Neural cell (in vitro differentiated cells): ENCODE results near the gene LRRC42. TPM values are rescaled to one million over a fixed set of nuclear protein-coding genes. Genes with fewer than 3 reads are reported as not detected.

Experiments
- H2AFZ ChIP-seq: fragments of 200-600, 300-800 bp; sonication (generic), shearing (Covaris generic); 2 replicates; pipeline ENCODE4 v1.6.0; 2014; ENCODE audit warnings: low read depth, mild to moderate bottlenecking, antibody characterized with exemption, low read length, moderate library complexity
- H3F3A ChIP-seq: fragments of 200-600 bp; shearing (Covaris generic); 2 replicates; pipeline ENCODE4 v1.6.1; 2016; ENCODE audit warnings: mild to moderate bottlenecking, moderate library complexity, mixed read lengths, antibody characterized with exemption, low read length; ENCODE audit not compliant: insufficient read depth, poor library complexity, severe bottlenecking
- H3K27ac ChIP-seq: fragments of 200-600, 300-800 bp; sonication (generic), shearing (Covaris generic); 2 replicates; pipeline ENCODE4 v1.5.1; 2014; ENCODE audit warnings: mild to moderate bottlenecking, low read length, moderate library complexity
- H3K27me3 ChIP-seq: fragments of 300-800, 200-600 bp; sonication (generic), shearing (Covaris generic); 2 replicates; pipeline ENCODE4 v1.6.0; 2014; ENCODE audit warnings: mild to moderate bottlenecking, low read depth, low read length, moderate library complexity; ENCODE audit not compliant: insufficient read depth
- H3K36me3 ChIP-seq: fragments of 300-800, 200-600 bp; sonication (generic), shearing (Covaris generic); 2 replicates; pipeline ENCODE4 v1.5.1; 2014; ENCODE audit warnings: mild to moderate bottlenecking, antibody characterized with exemption, low read length, moderate library complexity; ENCODE audit not compliant: insufficient read depth
- H3K4me2 ChIP-seq: fragments of 300-800, 200-600 bp; sonication (generic), shearing (Covaris generic); 2 replicates; pipeline ENCODE4 v1.6.0; 2014; ENCODE audit warnings: mild to moderate bottlenecking, low read length
- H3K4me3 ChIP-seq: fragments of 300-800, 200-600 bp; sonication (generic), shearing (Covaris generic); 2 replicates; pipeline ENCODE4 v1.5.1; 2014; ENCODE audit warnings: mild to moderate bottlenecking, low read length, moderate library complexity
- H3K79me2 ChIP-seq: fragments of 200-600 bp; shearing (Covaris generic); replicated peaks from 2 replicates; pipeline ENCODE4 v1.6.0; 2014; ENCODE audit warnings: mild to moderate bottlenecking, low read length, moderate library complexity; ENCODE audit not compliant: insufficient read depth
- H3K9ac ChIP-seq: fragments of 300-800, 200-600 bp; sonication (generic), shearing (Covaris generic); 2 replicates; pipeline ENCODE4 v1.6.1; 2016; ENCODE audit warnings: mild to moderate bottlenecking, low read length, mixed read lengths
- H3K9me2 ChIP-seq: fragments of 200-600 bp; shearing (Covaris generic); 2 replicates; pipeline ENCODE4 v1.6.1; 2016; ENCODE audit warnings: mild to moderate bottlenecking, low read length, mixed read lengths; ENCODE audit not compliant: insufficient read depth
- H3K9me3 ChIP-seq: fragments of 200-600, 300-800 bp; sonication (generic), shearing (Covaris generic); 2 replicates; pipeline ENCODE4 v1.6.1; 2016; ENCODE audit warnings: mild to moderate bottlenecking, mixed run types, low read length, moderate library complexity, mixed read lengths
- H4K20me1 ChIP-seq: fragments of 200-600 bp; shearing (Covaris generic); 2 replicates; pipeline ENCODE4 v1.6.1; 2016; ENCODE audit warnings: mild to moderate bottlenecking, mixed run types; ENCODE audit not compliant: insufficient read depth
- EP300 ChIP-seq: fragments of 450-650 bp; conservative IDR thresholded peaks from 2 replicates; pipeline ENCODE4 v1.6.1; 2014; ENCODE audit warnings: antibody characterized with exemption, mild to moderate bottlenecking, moderate library complexity; ENCODE audit not compliant: poor library complexity, severe bottlenecking
- EZH2 ChIP-seq: fragments of 200-600, 300-800 bp; shearing (Covaris generic), sonication (generic); IDR thresholded peaks from 2 replicates; pipeline ENCODE4 v1.6.1; 2014; ENCODE audit warnings: antibody characterized with exemption, low read length, borderline replicate concordance, mild to moderate bottlenecking; ENCODE audit not compliant: insufficient read depth, poor library complexity, severe bottlenecking
- MXI1 ChIP-seq: fragments of 450-650 bp; conservative IDR thresholded peaks from 2 replicates; pipeline ENCODE4 v1.6.1; 2014; ENCODE audit warnings: antibody characterized with exemption, mild to moderate bottlenecking; ENCODE audit not compliant: poor library complexity, severe bottlenecking
- POLR2AphosphoS5 ChIP-seq: IDR thresholded peaks from 2 replicates; pipeline ENCODE4 v1.6.1; 2012
- RAD21 ChIP-seq: fragments of 450-650 bp; conservative IDR thresholded peaks from 2 replicates; pipeline ENCODE4 v1.6.1; 2014; ENCODE audit warnings: antibody characterized with exemption, mild to moderate bottlenecking, moderate library complexity
- SMC3 ChIP-seq: fragments of 450-650 bp; conservative IDR thresholded peaks from 2 replicates; pipeline ENCODE4 v1.6.1; 2014; ENCODE audit warnings: antibody characterized with exemption, mild to moderate bottlenecking, moderate library complexity; ENCODE audit not compliant: poor library complexity
- TAF1 ChIP-seq: IDR thresholded peaks from 2 replicates; pipeline ENCODE4 v1.6.1; 2012; ENCODE audit warnings: low read depth
- polyA plus RNA-seq: library from polyadenylated mRNA; depleted of rRNA; stranded (reverse); fragments of >200 nt; gene quantifications from 2 replicates; pipeline ENCODE4 v1.2.3, GENCODE V29; 2014
- TF ChIP-seq, protein P1 (sequence below): fragments of 450-650 bp; IDR thresholded peaks from 2 replicates; pipeline ENCODE4 v1.5.1; 2014; ENCODE audit warnings: antibody characterized with exemption, mild to moderate bottlenecking, moderate library complexity; ENCODE audit not compliant: poor library complexity, severe bottlenecking
- TF ChIP-seq, protein P2 (sequence below): IDR thresholded peaks from 2 replicates; pipeline ENCODE4 v1.6.1; 2012; ENCODE audit warnings: borderline replicate concordance

LRRC42 gene
- polyA plus RNA-seq, 1 donor from 2014 or later, result 23.9 TPM

DNA sequence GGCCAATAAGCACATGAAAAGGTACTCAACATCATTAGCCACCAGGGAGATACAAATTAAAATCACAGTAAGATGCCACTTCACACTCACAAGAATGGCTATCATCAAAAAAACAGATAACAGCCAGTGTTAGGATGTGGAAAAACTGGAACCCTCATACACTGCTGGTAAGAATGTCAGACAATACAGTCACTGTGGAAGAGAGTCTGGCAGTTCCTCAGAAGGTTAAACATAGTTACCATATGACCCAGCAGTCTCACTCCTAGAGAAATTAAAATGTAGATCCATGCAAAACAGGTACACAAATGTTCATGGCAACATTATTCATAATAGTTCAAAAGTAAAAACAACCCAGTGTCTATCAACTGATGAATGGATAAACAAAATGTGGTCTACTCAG is 38.6 kb downstream of the LRRC42 start:
- no peaks in the 10 kb centered on the region for H3K9me3 ChIP-seq
- no peaks in the 10 kb centered on the region for H3K79me2 ChIP-seq
- no peaks in the 10 kb centered on the region for H3F3A ChIP-seq
- no peaks in the 10 kb centered on the region for H3K9me2 ChIP-seq
- H3K4me2 ChIP-seq, result no peak overlapping the region
- H2AFZ ChIP-seq, result no peak overlapping the region
- H3K27ac ChIP-seq, result no peak overlapping the region
- no peaks in the 10 kb centered on the region for H3K36me3 ChIP-seq
- H3K4me3 ChIP-seq, result no peak overlapping the region
- TF ChIP-seq, protein P1, sequence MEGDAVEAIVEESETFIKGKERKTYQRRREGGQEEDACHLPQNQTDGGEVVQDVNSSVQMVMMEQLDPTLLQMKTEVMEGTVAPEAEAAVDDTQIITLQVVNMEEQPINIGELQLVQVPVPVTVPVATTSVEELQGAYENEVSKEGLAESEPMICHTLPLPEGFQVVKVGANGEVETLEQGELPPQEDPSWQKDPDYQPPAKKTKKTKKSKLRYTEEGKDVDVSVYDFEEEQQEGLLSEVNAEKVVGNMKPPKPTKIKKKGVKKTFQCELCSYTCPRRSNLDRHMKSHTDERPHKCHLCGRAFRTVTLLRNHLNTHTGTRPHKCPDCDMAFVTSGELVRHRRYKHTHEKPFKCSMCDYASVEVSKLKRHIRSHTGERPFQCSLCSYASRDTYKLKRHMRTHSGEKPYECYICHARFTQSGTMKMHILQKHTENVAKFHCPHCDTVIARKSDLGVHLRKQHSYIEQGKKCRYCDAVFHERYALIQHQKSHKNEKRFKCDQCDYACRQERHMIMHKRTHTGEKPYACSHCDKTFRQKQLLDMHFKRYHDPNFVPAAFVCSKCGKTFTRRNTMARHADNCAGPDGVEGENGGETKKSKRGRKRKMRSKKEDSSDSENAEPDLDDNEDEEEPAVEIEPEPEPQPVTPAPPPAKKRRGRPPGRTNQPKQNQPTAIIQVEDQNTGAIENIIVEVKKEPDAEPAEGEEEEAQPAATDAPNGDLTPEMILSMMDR, result no peak
- TF ChIP-seq MXI1 (no peak), EP300 (no peak)
- no peak overlapping the region for H3K9ac ChIP-seq
- H4K20me1 ChIP-seq, result no peaks in the 10 kb centered on the region
- no peaks in the 10 kb centered on the region for H3K27me3 ChIP-seq

DNA sequence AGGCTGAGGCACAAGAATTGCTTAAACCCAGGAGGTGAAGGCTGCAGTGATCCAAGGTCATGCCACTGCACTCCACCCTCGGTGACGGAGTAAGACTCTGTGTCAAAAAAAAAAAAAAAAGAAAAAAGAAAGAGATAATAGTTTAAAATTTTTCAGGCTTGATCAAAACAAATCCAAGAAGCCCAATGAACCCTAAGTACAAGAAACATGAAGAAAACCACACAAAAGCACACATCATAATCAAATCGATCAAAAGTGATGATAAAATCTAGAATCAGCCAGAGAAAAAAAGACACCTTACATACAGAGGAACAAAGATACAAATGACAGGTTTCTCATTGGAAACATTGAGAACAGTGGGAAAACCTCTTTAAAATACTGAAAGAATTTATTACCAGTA is 40.3 kb downstream of the LRRC42 start:
- Histone ChIP-seq H3K36me3 (no peaks in the 10 kb centered on the region), H3K4me2 (no peak overlapping the region), H3K9me3 (no peaks in the 10 kb centered on the region), H4K20me1 (no peaks in the 10 kb centered on the region), H3F3A (no peaks in the 10 kb centered on the region), H3K27ac (no peak overlapping the region), H3K27me3 (no peaks in the 10 kb centered on the region), H2AFZ (no peak overlapping the region), H3K9ac (no peak overlapping the region), H3K4me3 (no peak overlapping the region), H3K9me2 (no peaks in the 10 kb centered on the region), H3K79me2 (no peaks in the 10 kb centered on the region)
- TF ChIP-seq EZH2 (no peak), RAD21 (no peak), POLR2AphosphoS5 (no peak), TAF1 (no peak), SMC3 (no peak), EP300 (no peak), MXI1 (no peak)
- TF ChIP-seq, protein P1, result no peak
- TF ChIP-seq, protein P2, sequence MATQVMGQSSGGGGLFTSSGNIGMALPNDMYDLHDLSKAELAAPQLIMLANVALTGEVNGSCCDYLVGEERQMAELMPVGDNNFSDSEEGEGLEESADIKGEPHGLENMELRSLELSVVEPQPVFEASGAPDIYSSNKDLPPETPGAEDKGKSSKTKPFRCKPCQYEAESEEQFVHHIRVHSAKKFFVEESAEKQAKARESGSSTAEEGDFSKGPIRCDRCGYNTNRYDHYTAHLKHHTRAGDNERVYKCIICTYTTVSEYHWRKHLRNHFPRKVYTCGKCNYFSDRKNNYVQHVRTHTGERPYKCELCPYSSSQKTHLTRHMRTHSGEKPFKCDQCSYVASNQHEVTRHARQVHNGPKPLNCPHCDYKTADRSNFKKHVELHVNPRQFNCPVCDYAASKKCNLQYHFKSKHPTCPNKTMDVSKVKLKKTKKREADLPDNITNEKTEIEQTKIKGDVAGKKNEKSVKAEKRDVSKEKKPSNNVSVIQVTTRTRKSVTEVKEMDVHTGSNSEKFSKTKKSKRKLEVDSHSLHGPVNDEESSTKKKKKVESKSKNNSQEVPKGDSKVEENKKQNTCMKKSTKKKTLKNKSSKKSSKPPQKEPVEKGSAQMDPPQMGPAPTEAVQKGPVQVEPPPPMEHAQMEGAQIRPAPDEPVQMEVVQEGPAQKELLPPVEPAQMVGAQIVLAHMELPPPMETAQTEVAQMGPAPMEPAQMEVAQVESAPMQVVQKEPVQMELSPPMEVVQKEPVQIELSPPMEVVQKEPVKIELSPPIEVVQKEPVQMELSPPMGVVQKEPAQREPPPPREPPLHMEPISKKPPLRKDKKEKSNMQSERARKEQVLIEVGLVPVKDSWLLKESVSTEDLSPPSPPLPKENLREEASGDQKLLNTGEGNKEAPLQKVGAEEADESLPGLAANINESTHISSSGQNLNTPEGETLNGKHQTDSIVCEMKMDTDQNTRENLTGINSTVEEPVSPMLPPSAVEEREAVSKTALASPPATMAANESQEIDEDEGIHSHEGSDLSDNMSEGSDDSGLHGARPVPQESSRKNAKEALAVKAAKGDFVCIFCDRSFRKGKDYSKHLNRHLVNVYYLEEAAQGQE, result no peak
